HepG2 (cell line): Measurements from ENCODE around the gene PKMYT1. TPM values are rescaled to one million over a fixed set of nuclear protein-coding genes. Genes with fewer than 3 reads are reported as not detected.

Experiments
- ATF6 ChIP-seq: sonication (generic); formaldehyde crosslinking; conservative IDR thresholded peaks from 2 replicates; pipeline ENCODE4 v1.4.0; 2020; ENCODE audit warnings: missing genetic modification reagents
- BRD4 ChIP-seq: sonication (generic); formaldehyde crosslinking; IDR thresholded peaks from 2 replicates; pipeline ENCODE4 v1.4.0; 2020; ENCODE audit warnings: missing genetic modification reagents
- HDAC2 ChIP-seq: sonication (generic); formaldehyde crosslinking; IDR thresholded peaks from 2 replicates; pipeline ENCODE4 v1.4.0; 2020; ENCODE audit warnings: missing genetic modification reagents
- HOXA5 ChIP-seq: sonication (generic); formaldehyde crosslinking; IDR thresholded peaks from 2 replicates; pipeline ENCODE4 v1.4.0; 2020; ENCODE audit warnings: missing genetic modification reagents
- MTF2 ChIP-seq: sonication (generic); formaldehyde crosslinking; IDR thresholded peaks from 2 replicates; pipeline ENCODE4 v1.5.0; 2020; ENCODE audit warnings: missing genetic modification reagents, borderline replicate concordance
- MZF1 ChIP-seq: sonication (generic); formaldehyde crosslinking; IDR thresholded peaks from 2 replicates; pipeline ENCODE4 v1.8.1; 2023; ENCODE audit warnings: mild to moderate bottlenecking, missing genetic modification reagents, borderline replicate concordance
- PAXIP1 ChIP-seq: sonication (generic); formaldehyde crosslinking; conservative IDR thresholded peaks from 2 replicates; pipeline ENCODE4 v1.4.0; 2020; ENCODE audit warnings: mild to moderate bottlenecking, missing genetic modification reagents, moderate library complexity
- ZNF24 ChIP-seq: fragments of 450-650 bp; IDR thresholded peaks from 2 replicates; pipeline ENCODE4 v1.6.1; 2017; ENCODE audit warnings: antibody characterized with exemption, mild to moderate bottlenecking
- ZNF281 ChIP-seq: sonication (generic); formaldehyde crosslinking; IDR thresholded peaks from 2 replicates; pipeline ENCODE4 v1.4.0; 2020; ENCODE audit warnings: missing genetic modification reagents, borderline replicate concordance
- ZNF430 ChIP-seq: sonication (generic); formaldehyde crosslinking; IDR thresholded peaks from 2 replicates; pipeline ENCODE4 v1.9.0; 2021; ENCODE audit warnings: mild to moderate bottlenecking, missing genetic modification reagents
- ZNF552 ChIP-seq: sonication (generic); formaldehyde crosslinking; IDR thresholded peaks from 2 replicates; pipeline ENCODE4 v1.9.0; 2022; ENCODE audit warnings: missing genetic modification reagents, mild to moderate bottlenecking, borderline replicate concordance
- ZNF83 ChIP-seq: sonication (generic); formaldehyde crosslinking; IDR thresholded peaks from 2 replicates; pipeline ENCODE4 v1.4.0; 2020; ENCODE audit warnings: missing genetic modification reagents, mild to moderate bottlenecking, borderline replicate concordance
- ZSCAN22 ChIP-seq: sonication (generic); formaldehyde crosslinking; IDR thresholded peaks from 2 replicates; pipeline ENCODE4 v1.4.0; 2020; ENCODE audit warnings: mild to moderate bottlenecking, missing genetic modification reagents
- polyA plus RNA-seq, 8 experiments: library from polyadenylated mRNA; depleted of rRNA in 3 of 8; stranded (reverse) in 7 of 8; unstranded in 1 of 8; fragments of >200 nt; fragmentation: Illumina TruSeq in 4 of 8; extraction: Trizol in 4 of 8; gene quantifications; 2 replicates each; pipeline versions ENCODE4 v1.2.1 to v1.2.3, GENCODE V29; 2011 to 2016; ENCODE audit warnings: low read depth in 4 of 8, missing spikeins in 1 of 8, mixed read lengths in 1 of 8; ENCODE audit not compliant: insufficient read depth in 1 of 8
- total RNA-seq, 5 experiments: library from RNA; depleted of rRNA; stranded (reverse); fragments of >200 nt; fragmentation: Illumina TruSeq; extraction: Trizol; gene quantifications; 2 replicates each; pipeline ENCODE4 v1.2.3, GENCODE V29; 2016; ENCODE audit warnings: low read depth in 1 of 5
- TF ChIP-seq, protein P1 (sequence below): sonication (generic); formaldehyde crosslinking; IDR thresholded peaks from 2 replicates; pipeline ENCODE4 v1.4.0; 2020; ENCODE audit warnings: missing genetic modification reagents
- TF ChIP-seq, protein P2 (sequence below): sonication (generic); formaldehyde crosslinking; IDR thresholded peaks from 2 replicates; pipeline ENCODE4 v1.4.0; 2020; ENCODE audit warnings: missing genetic modification reagents, borderline replicate concordance

PKMYT1 gene
- total and polyA plus RNA-seq, 2 of the 13 experiments (the other 11 are each of a cell fraction or from before 2014, with no cell fraction given) = 7.0 to 27.8 TPM

DNA sequence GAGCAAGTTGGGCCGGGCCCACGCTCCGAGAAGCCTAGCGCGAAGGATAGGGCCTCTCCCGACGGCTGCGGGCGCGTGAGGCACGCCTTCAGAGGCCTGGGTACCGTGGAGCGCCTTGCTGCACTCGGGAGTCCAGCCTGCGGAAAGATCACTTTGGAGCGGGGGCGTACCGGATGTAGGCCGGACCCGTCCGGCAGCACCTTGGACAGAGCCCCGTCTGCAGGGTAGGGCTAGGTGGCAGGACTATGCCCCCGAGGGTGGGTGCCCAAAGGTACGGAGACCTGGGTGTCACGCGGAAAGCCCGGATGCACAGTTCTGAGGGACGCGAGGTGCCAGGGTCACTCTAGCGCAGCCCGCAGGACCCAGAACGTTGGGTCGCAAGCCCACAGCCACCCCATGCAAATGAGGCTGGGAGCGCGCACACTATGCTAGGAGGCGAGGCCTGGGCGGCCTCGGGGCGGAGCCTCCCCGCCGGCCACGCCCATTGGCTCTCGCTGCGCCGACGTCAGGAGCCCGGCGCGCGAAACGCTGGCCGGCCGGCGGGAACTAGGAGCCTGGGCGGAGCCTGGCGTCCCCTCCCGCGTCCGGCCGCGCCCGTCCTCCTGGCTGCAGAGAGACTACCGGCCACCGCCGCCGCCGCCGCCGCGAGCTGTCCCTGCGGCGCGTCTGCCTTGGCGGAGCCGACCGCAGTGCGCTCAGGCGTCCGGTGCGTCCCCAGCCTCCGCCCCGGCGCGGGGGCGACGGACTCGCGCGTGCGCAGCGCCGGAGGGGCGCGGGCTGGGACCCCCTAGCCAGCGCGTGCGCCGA is 11.3 kb downstream of the PKMYT1 start, which contains the start of gene PAQR4 (continued):
- peak; percentile 76; the same call in 1 of the 2 replicates for TF ChIP-seq ZNF281 (CRISPR knock-in tag)
- peak; percentile 96 for TF ChIP-seq HDAC2 (CRISPR knock-in tag)
- peak; percentile 94 for TF ChIP-seq HOXA5 (CRISPR knock-in tag)
- peak; percentile 79 for TF ChIP-seq PAXIP1 (CRISPR knock-in tag)
- TF ChIP-seq, protein P1, sequence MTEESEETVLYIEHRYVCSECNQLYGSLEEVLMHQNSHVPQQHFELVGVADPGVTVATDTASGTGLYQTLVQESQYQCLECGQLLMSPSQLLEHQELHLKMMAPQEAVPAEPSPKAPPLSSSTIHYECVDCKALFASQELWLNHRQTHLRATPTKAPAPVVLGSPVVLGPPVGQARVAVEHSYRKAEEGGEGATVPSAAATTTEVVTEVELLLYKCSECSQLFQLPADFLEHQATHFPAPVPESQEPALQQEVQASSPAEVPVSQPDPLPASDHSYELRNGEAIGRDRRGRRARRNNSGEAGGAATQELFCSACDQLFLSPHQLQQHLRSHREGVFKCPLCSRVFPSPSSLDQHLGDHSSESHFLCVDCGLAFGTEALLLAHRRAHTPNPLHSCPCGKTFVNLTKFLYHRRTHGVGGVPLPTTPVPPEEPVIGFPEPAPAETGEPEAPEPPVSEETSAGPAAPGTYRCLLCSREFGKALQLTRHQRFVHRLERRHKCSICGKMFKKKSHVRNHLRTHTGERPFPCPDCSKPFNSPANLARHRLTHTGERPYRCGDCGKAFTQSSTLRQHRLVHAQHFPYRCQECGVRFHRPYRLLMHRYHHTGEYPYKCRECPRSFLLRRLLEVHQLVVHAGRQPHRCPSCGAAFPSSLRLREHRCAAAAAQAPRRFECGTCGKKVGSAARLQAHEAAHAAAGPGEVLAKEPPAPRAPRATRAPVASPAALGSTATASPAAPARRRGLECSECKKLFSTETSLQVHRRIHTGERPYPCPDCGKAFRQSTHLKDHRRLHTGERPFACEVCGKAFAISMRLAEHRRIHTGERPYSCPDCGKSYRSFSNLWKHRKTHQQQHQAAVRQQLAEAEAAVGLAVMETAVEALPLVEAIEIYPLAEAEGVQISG = peak; percentile 88
- no peak; the same call in 1 of the 2 replicates for TF ChIP-seq ATF6
- TF ChIP-seq ZSCAN22 (CRISPR knock-in tag) = peak; percentile 81; the same call in 1 of the 2 replicates
- peak; percentile 93; the same call in 1 of the 2 replicates for TF ChIP-seq ZNF552
- TF ChIP-seq, protein P2, sequence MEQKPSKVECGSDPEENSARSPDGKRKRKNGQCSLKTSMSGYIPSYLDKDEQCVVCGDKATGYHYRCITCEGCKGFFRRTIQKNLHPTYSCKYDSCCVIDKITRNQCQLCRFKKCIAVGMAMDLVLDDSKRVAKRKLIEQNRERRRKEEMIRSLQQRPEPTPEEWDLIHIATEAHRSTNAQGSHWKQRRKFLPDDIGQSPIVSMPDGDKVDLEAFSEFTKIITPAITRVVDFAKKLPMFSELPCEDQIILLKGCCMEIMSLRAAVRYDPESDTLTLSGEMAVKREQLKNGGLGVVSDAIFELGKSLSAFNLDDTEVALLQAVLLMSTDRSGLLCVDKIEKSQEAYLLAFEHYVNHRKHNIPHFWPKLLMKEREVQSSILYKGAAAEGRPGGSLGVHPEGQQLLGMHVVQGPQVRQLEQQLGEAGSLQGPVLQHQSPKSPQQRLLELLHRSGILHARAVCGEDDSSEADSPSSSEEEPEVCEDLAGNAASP (CRISPR knock-in tag) = peak; percentile 76
- peak; percentile 43; the same call in 1 of the 2 replicates for TF ChIP-seq BRD4 (CRISPR knock-in tag)
- TF ChIP-seq ZNF24 = no peak
- no peak for TF ChIP-seq MTF2 (CRISPR knock-in tag)
- TF ChIP-seq ZNF83 (CRISPR knock-in tag) = peak; percentile 97
- TF ChIP-seq MZF1 (CRISPR knock-in tag) = peak; percentile 86; the same call in 1 of the 2 replicates
- TF ChIP-seq ZNF430 = peak; percentile 97
